Measurements from ENCODE around the gene MX2.

Gene MX2

GRCh38 chr21:41393876-41394465 is 32.1 kb downstream of the MX2 start:
- no peaks in the 10 kb centered on the region for H3K36me3 ChIP-seq (ENCODE audit: low read depth)
- no peak overlapping the region for H3K4me3 ChIP-seq (ENCODE audit: severe bottlenecking)
- no peak for ATAC-seq (ENCODE audit: low read depth)

GRCh38 chr21:41396558-41397075 is 34.8 kb downstream of the MX2 start:
- no peaks in the 10 kb centered on the region for H3K36me3 ChIP-seq (ENCODE audit: low read depth)
- H3K27ac ChIP-seq (ENCODE audit: poor library complexity, severe bottlenecking), result no peak overlapping the region
- ATAC-seq (ENCODE audit: low read depth) (peak; percentile 62; the same call in 2 of the 3 replicates), DNase-seq (ENCODE audit: low spot score) (no peak)
- H3K27me3 ChIP-seq (ENCODE audit: insufficient read depth, poor library complexity, severe bottlenecking), result no peaks in the 10 kb centered on the region
- TF ChIP-seq CTCF (IDR thresholded peaks at IDR 0.05; ENCODE audit: poor library complexity, severe bottlenecking), result no peak
- no peak overlapping the region for H3K4me3 ChIP-seq (ENCODE audit: severe bottlenecking)
- no peaks in the 10 kb centered on the region for H3K4me1 ChIP-seq (ENCODE audit: insufficient read depth, poor library complexity, severe bottlenecking)
- H3K9me3 ChIP-seq (ENCODE audit: severe bottlenecking), result no peaks in the 10 kb centered on the region

More at GRCh38 chr21:41393876-41394465, 32.1 kb downstream of the MX2 start:
- Histone ChIP-seq H3K27me3 (ENCODE audit: insufficient read depth, poor library complexity, severe bottlenecking) (no peaks in the 10 kb centered on the region), H3K4me1 (ENCODE audit: insufficient read depth, poor library complexity, severe bottlenecking) (no peaks in the 10 kb centered on the region), H3K9me3 (ENCODE audit: severe bottlenecking) (no peaks in the 10 kb centered on the region), H3K27ac (ENCODE audit: poor library complexity, severe bottlenecking) (no peak overlapping the region)
- DNase-seq (ENCODE audit: low spot score), result no peak
- no peak for TF ChIP-seq CTCF (IDR thresholded peaks at IDR 0.05; ENCODE audit: poor library complexity, severe bottlenecking)

- Histone ChIP-seq H3K9me3 (ENCODE audit: severe bottlenecking) (no peaks in the 10 kb centered on the region), H3K27me3 (ENCODE audit: insufficient read depth, poor library complexity, severe bottlenecking) (no peaks in the 10 kb centered on the region), H3K4me1 (ENCODE audit: insufficient read depth, poor library complexity, severe bottlenecking) (no peaks in the 10 kb centered on the region), H3K27ac (ENCODE audit: poor library complexity, severe bottlenecking) (no peak overlapping the region), H3K36me3 (ENCODE audit: low read depth) (no peaks in the 10 kb centered on the region), H3K4me3 (ENCODE audit: severe bottlenecking) (no peak overlapping the region)
- TF ChIP-seq CTCF (IDR thresholded peaks at IDR 0.05; ENCODE audit: poor library complexity, severe bottlenecking), result no peak
- no peak for ATAC-seq (ENCODE audit: low read depth)
- no peak for DNase-seq (ENCODE audit: low spot score)
These were observed 35.7 kb downstream of the MX2 start for GRCh38 chr21:41397471-41397891.

- Histone ChIP-seq H3K4me3 (ENCODE audit: severe bottlenecking) (no peak overlapping the region), H3K9me3 (ENCODE audit: severe bottlenecking) (no peaks in the 10 kb centered on the region), H3K27me3 (ENCODE audit: insufficient read depth, poor library complexity, severe bottlenecking) (no peaks in the 10 kb centered on the region), H3K27ac (ENCODE audit: poor library complexity, severe bottlenecking) (no peak overlapping the region), H3K4me1 (ENCODE audit: insufficient read depth, poor library complexity, severe bottlenecking) (no peaks in the 10 kb centered on the region), H3K36me3 (ENCODE audit: low read depth) (no peaks in the 10 kb centered on the region)
- no peak for DNase-seq (ENCODE audit: low spot score)
- ATAC-seq (ENCODE audit: low read depth), result no peak
- TF ChIP-seq CTCF (IDR thresholded peaks at IDR 0.05; ENCODE audit: poor library complexity, severe bottlenecking), result no peak
These were observed 36.4 kb downstream of the MX2 start for GRCh38 chr21:41398251-41398650.

GRCh38 chr21:41398831-41399230 is 37.0 kb downstream of the MX2 start:
- no peaks in the 10 kb centered on the region for H3K36me3 ChIP-seq (ENCODE audit: low read depth)
- H3K27me3 ChIP-seq (ENCODE audit: insufficient read depth, poor library complexity, severe bottlenecking), result no peaks in the 10 kb centered on the region
- H3K4me3 ChIP-seq (ENCODE audit: severe bottlenecking), result no peak overlapping the region
- no peaks in the 10 kb centered on the region for H3K9me3 ChIP-seq (ENCODE audit: severe bottlenecking)
- ATAC-seq (ENCODE audit: low read depth), result no peak
- H3K4me1 ChIP-seq (ENCODE audit: insufficient read depth, poor library complexity, severe bottlenecking), result no peaks in the 10 kb centered on the region
- DNase-seq (ENCODE audit: low spot score), result no peak
- H3K27ac ChIP-seq (ENCODE audit: poor library complexity, severe bottlenecking), result no peak overlapping the region
- TF ChIP-seq CTCF (IDR thresholded peaks at IDR 0.05; ENCODE audit: poor library complexity, severe bottlenecking), result no peak
